GM19025 (cell line): ENCODE data around the gene SYNDIG1.

Source experiments
- ATAC-seq: cut with Tn5 transposase; IDR thresholded peaks from one replicate; pipeline ENCODE4 v1.9.1; 2021; ENCODE audit warnings: mild to moderate bottlenecking, low read depth, moderate library complexity; ENCODE audit not compliant: unreplicated experiment

SYNDIG1 gene

DNA sequence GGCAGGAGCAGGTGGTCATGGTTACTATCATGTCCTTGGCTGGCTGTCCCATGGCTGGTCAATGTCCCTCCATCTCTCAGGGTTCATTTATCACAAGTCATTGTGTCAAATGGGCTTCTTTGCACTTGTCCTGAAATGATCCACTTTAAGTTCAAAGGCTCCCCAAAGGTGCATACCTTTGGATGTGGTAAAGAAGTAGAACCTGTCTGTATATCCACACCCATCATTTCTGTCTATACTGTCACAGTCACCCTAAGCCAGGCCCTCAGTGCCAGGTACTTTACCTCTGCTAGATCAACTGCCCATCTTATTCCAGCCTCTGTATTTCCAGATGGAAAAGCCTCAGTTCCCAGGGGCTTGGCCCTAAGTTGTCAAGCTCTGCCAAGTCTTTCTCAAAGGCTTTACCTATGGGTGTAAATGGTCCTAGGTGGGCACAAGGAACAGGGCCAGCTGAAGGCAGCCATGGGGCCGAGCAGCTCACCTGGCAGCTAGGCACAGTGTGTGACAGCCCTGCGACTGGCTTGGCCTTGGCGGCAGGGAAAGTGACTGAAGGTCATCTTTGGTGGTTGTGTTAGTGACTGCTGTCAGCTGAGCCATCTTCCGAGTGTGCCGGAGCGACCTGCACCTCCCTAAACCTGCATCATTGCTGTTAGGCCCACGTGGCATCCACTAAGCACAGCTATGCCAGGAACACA lies 198.4 kb downstream of the SYNDIG1 start:
- no peak for ATAC-seq

DNA sequence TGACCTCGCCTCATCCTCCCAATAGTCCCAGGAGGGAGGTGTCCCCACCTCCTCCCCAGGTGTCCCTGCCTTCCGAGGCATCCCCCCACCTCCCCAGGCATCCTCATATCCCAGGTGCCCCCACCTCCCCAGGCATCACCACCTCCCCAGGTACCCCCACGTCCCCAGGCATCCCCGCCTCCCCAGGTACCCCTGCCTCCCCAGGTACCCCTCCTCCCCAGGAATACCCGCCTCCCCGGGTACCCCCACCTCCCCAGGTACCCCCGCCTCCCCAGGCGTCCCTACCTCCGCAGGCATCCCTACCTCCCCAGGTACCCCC lies 198.9 kb downstream of the SYNDIG1 start:
- ATAC-seq, result no peak

DNA sequence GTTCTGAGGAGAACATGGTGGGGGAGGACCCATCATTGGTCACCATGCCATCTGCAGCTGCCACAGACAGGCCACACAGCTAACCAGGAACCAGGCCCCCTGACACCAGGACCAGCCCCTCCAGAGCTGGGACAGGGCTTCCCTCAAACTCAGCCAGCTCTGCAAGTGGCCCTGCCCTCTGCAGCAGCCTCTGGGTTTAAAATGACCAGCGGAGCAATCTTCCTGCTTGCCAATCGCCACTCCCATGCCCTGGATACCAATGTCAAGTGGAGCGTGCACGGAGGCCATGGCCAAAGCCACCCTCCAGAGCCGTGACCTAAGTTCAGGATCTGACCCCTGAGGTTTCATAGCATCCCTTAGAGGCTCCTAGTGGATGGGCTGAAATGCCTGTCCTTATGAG lies 199.4 kb downstream of the SYNDIG1 start:
- no peak for ATAC-seq

DNA sequence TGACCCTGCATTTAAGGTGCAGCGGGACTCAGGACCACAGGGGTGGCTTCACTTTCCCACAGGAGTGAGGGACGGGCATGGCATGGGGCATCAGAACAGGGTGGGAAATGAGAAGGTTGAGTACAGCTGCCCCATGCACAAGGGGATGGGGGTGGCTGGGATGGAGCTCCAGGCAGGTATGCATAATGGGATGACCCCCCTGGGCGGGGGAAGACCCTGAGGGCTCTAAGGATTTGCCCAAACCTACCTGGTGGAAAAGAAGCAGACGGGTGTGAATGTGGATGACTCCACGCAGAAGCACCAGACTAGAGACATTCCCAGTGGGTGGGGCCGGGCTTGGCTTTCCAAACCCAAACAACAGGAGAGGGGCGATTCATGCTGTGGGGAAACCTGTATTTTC lies 200.3 kb downstream of the SYNDIG1 start:
- no peak for ATAC-seq

DNA sequence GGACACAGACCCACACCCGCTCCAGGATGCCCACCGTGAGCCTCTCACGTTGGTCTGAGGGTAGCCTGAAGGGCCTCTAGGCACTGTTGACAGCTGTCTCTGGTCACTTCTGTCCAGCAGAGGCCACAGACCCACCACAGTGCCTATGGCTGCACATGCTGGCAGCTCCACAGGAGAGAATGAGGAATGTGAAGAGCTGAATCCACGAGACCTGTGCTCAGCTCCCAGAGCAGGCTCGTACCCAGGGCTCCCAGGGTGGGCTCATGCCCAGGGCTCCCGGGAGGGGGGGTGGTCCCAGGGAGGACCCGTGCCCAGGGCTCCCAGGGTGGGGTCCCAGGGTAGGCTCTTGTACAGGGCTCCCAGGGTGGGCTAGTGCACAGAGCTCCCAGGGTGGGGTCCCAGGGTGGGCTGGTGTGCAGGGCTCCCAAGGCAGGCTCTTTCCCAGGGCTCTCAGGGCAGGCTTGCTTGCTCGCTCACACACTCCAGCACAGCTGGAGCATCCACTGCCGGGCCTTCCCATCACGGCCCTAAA lies 201.0 kb downstream of the SYNDIG1 start:
- no peak for ATAC-seq

DNA sequence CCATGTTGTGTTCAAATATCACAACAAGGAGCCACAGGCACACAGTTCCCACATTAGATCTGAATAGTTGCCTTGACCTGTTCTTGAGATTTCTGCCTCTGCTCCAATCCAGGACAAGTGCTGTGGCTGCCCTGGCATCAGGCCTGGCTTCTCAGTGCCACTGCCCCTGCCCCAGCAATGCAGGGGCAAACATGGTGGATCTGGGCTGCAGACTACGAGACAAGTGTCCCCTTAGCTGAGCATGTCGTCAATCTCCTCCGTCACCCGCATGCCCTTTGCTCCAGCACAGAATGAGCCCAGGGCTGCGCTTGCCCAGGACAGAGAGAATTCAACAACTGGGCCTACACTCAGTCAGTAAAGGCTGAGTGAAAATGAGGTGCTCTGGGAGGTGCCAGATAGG lies 201.6 kb downstream of the SYNDIG1 start:
- no peak for ATAC-seq

DNA sequence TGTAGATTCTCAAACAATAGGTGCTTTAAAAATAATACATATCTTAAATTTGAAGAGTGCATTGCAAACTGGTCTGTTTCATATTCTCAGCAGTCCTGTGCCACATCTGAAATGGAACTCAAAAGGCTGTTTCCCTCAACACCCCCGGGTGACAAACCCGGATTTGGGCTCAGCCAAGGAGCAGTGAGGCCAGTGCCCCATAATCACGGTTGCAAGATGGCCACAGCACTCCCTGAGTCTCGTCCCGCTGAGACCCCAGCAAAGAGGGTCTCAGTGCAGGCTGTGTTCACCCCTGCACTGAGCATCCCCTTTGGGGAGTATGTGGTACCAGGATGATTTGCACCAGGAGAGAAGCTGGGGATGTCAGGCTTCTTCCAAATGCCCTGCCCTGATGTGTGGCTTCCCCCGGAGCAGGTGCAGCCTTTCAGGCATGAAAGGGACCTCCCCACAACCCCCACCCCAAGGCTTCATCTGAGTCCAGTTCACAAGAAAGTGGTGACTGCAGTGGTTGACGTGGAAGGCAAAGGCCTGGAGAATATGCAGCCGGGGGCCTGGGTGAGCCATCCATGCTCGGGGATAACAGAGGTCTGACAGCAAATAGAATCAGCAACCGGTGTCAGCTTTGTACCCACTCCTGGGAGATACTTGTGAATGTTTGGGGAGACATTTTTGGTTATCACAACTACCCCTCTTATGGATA lies 202.9 kb downstream of the SYNDIG1 start:
- no peak for ATAC-seq

DNA sequence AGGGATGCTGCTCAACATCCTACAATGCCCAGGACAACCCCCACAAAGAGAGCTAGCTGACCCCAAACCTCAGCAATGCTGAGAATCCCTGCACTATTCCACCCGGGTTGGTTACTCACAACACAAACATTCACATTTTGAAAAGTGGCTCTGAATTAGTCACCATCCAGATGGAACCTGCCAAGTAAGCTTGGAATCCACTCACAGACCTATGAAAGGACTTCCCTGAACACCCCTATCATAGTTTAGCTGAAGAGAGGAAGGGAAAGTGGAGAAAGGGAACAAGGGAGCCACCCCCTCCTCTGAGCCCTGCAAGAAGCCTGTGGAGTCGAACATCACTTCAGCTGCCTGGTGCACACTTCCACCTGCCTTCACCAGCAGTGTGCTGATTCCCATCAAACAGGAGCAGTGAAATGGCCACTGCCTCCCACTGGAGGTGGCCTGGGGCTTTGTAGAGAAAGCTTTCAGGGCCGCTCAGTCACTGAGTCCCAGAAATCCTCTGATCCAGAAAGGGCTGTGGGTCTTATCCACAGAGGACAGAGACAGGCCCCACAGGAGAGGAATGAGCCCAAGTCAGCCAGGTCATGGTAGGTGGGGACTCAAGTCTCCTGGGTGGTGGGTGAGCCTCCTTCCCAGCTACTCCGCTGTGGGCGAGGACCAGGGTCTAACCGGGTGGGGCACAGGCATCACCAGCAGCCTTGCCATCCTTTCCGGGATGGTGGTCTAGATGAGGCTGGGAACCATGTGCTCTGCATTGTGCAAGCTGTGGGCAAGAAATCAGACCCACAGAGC lies 203.7 kb downstream of the SYNDIG1 start:
- ATAC-seq, result no peak

DNA sequence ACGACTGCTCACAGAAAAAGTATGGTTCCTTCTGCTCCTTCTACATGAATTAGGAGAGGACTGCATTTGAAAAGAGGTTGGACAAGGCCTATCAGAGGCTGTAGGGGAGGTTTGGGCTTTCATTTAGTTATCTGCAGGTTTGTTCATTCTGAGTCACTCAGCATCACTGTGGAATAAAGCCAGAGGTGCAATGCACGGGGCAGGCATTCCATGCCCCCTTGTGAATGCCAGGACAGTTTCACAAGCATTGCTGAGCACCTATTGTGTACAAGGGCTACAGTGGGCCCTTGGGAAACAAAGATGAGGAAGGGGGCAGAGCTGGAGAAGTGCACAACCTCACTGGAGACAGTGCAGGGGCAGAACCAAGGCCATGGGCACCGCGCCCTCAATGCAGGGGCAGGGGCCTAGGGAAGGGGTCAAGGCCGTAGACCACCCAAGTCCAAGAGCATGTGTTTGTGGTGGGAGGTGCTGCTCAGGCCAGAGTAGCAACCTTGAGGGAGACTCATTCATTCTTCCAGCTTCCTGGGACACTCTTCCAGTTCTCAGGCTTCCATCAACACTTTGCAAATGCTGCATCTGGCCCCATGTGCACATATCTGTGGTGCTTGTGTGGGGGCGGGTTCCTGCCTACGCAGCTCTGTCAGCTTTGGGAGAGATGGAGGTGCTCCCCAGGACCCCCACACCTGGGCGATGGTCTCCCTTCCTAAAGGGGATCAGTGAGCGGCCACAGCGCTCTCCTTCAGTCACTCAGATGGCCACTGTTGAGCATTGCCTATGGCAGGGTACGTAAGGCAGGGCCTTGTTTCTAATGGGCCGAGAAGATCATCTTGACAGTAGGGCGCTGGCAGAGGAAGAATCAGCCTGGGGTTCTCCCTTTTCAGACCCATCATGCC lies 204.5 kb downstream of the SYNDIG1 start:
- no peak for ATAC-seq

DNA sequence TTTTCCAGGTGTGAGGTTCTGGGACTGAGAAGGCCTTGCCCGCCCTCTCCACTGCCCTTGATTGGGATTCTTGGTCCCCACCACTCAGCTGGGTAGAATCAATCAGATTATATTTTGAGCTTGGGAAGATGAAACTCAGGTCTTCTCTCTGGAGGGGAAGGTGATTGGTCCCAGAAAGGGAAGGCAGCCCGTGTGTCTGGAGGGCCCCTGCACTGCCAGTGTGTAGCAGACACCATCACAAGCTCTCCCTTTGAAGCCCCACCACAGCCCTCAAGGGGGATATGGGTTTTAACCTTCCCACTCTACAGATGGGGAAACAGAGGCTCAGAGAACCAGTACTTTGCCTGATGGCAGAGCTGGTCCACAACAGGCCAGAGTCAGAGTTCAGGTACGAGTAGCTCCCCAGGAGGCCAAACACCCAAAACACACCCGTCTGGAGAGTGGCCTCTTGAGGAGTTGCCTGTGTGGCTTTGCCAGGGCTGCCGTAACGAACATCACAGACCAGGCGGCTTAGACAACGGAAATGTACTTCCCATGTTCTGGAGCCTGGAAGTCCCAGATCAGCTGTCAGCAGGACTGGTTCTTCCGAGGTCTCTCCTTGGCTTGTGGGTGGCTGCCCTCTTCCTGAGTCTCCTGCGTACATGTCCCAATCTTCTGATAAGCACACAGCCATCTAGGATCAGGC lies 205.6 kb downstream of the SYNDIG1 start:
- ATAC-seq, result no peak

DNA sequence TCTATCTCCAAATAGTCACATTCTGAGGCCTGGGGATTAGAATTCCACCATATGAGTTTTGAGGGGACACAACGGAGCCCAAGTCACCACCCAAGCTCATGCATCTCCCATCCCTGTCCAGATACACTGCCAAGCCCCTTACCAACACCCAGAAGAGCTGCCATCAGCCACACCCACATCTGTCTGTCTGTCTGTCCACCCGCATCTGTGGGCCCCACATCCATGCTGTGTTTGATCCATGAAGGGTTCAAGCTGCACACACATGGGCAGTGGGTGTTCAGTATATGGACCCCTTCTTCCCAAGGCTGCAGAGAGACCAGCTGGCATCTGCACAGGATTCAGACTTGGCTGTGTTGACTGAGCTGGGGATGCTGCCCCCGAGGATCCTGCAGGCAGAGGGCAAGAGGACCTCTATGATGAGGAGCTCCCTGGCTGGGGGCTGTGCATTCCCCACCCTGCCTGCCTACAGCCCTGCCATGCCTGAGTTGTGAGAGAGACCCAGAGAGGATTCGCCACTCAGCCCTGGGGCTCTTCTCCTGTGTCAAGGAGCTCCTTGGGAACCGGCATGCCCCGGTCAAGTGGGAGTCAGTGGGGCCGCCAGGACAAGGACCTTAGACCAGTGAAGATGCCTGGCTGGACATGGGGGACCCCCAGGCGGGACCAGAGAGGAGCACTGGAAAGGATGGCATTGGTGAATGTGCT lies 206.4 kb downstream of the SYNDIG1 start:
- ATAC-seq, result no peak

DNA sequence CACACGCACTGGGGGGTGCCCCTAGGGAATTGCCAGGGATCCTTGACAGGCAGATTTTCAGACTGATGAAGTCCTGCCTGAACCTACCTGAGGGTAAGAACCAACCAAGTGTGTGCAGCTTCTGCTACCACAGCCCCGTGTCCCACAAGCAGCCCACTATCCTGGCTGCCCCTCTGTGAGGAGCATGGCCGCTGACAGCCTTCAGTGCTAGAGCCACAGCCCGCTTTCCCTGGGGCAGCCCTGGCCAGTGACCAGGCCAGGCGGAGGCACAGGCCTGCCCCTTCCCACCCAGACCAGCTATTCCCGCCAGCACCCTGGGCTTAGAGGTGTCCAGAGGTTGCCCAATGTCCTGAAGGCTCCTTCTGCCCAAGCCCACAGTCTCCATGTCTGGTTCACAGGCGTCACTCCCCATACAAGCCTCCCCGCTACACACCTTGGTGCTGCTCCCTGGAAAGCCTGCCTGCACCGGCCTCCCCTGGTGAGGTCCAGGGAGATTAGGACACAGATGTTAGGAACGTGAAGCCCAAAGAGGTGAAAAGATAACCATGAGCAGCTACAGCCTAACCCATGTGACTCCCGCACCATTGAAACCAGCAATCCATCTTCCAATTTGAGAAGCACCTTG lies 207.0 kb downstream of the SYNDIG1 start:
- no peak for ATAC-seq

DNA sequence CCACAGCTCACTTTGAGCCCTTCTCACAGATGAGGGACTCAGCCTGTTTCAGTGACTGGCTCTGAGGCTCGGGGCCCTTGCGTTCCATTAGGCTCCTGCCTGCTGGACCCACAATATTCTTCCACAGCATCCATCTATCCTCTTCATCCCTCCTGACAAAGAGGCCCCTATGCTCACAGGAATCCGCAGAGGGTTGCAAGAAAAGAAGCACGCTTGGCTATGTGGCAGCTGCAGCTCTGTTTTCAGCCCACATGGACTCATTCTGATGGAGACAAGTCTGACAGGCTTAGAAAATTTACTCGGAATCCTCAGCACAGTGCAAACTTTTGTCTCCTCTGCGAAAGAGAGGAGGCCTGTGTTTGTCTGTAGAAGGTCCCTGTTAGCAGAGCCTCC lies 207.5 kb downstream of the SYNDIG1 start:
- ATAC-seq, result no peak

DNA sequence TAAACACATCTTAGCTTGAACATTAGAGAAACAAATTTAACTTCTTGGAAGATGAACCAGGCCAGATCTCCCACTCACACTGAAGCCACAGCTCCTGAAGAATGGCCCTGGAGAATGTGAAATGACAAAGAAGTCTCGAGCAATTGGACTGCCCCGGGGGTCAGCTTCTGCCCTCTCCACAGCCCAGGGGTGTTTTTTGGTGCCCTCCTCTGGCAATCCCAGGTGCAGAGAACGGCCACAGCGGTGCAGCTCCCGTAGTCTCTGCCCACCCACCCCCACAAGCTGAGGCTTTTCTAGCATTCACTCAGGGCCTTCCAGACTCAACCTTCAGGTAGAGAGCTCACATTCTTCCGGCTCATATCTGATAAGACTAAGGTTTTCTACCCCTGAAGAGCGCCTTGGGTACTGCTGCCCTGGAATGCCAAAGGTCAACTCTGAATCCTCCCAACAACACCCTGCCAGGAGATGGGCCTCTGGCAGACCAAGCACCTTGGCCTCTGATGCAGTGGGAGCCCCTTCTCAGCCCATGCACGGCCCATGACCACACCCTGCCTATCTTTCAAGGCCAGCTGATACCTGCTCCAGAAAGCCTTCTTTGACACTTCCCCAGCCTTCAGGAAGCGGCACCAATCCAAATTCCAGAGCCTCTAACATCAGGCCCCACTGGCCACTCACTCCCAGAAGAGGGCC lies 208.3 kb downstream of the SYNDIG1 start:
- no peak for ATAC-seq

DNA sequence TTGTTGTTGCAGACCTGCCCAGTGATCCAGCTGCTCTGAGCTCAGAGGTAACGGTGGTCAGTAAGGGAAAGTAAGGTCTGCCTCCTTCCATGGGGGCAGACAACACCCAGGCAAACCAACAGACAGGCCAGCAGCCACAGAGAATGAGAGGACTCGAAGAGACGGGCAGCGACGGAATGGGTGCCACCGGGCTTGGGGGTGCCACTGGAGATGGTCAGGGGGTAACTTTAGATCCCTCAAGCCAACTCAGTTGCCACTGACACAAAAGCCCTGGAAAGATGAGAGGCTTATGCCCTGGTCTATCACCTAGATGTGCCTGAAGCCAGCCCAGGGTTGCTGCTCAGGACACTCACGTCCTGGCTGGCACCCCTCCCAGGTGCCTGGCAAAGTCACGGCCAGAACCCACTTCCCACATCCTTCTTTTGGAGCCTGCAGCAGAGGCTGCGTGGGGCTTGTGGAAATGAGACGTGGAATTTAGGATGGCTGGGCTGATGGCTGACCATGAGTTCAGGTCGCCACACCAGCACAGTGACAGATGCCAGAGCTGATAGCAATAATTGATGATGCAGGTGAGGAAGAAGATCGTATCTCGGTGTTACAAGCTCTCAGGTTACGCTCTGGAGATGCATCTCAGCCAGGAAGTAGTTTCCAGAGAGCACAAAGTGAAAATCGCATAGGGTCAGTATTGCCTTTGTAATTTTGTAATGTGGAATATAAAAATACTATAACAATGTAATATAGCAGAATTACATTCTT lies 209.1 kb downstream of the SYNDIG1 start:
- no peak for ATAC-seq

DNA sequence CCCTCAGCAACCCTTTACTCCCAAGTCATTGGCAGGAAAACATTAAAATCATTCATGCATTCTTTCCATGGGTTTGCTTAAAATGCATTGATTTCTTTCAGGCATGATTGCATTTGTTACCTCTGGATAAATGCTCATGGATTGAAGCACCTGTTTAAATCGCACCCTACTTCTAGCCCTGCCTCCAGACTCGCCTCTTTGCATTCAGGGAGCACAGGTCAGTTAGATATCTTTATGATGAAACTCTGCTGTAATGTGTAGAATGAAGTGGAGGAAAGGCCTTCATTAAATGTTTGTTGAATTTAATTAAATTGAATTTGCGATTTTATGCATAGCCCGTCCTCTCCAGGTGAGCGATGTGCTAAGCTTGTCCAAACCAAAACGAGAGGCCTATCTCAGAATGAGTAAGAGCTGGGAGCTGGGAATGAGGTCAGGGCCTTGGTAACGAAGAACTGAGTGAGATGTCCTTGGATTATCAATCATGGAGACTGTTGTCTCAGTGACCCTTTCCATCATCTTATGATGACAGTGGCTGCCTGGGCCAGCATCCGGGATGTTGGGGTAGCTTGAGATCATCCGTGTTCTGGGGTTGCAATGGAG lies 210.1 kb downstream of the SYNDIG1 start:
- no peak for ATAC-seq
